Thyroid gland (tissue), 4 donors: ENCODE data around the gene USP26. TPM values are rescaled to one million over a fixed set of nuclear protein-coding genes. Genes with fewer than 3 reads are reported as not detected.

Source experiments
- total RNA-seq, 4 donors: library from RNA; depleted of rRNA; stranded (reverse); fragments of >200 nt; gene quantifications; one replicate each; pipeline ENCODE4 v1.2.3, GENCODE V29; 2016

The USP26 gene
- total RNA-seq, 4 donors from 2014 or later = not detected

Other genes starting within 250 kb of the USP26 start
- under 1 TPM in 3 of 4 donors, not detected in 1; 0.11 to 0.78 (median 0.38) TPM for gene HS6ST2, start 138.5 kb downstream of the USP26 start, total RNA-seq
- not detected for gene TFDP3, start 121.2 kb upstream of the USP26 start, total RNA-seq